ENCODE measurements around the gene ZNHIT6. TPM values are rescaled to one million over a fixed set of nuclear protein-coding genes. Genes with fewer than 3 reads are reported as not detected.
A peak's percentile ranks its signal among the peaks of the same experiment; 100 is the strongest.

The ZNHIT6 gene
- polyA plus RNA-seq, 3 donors, result 27.3 to 27.7 (median 27.7) TPM

DNA sequence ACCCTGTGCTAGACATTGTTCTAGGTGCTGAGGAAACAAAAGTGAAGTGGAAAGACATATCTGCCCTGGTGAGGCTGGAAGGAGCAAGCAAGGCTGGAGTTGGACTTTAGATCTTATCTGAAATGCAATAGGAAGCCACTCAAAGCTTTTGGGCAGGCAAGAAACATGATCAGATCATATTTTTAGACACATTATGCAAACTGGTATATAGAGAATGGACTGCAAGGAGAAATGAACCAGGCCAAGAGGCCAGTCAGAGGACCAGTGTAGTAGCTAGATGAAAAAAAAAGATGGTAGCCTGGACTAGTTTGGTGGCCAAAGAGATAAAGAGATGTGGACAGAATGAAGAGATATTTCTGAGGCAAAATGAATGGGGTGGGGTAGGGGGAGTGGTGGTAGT is 81.4 kb downstream of the ZNHIT6 start:
- DNase-seq, result no peak

- no peak for DNase-seq
These were observed 83.9 kb downstream of the ZNHIT6 start for GRCh38 chr1:85624361-85624760.

DNA sequence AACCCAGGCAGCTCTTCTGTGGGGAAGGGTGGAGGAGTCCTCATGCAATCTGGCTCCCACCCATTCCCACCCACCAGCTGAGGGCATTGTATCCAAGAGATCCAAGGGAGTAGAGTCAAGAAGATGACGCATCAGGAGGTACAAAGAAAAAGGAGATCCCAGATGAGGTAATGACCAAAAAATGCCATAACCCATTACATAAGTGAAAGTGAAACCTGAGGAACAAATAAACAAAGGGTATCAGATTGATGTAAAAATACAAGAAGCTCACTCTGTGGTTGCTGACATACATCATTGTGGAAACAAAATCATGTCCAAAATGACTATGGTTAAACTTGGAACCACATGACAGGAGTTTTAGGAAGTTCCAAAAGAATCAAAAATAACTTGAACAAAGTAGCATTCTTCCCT is 85.2 kb downstream of the ZNHIT6 start:
- no peak for DNase-seq

DNA sequence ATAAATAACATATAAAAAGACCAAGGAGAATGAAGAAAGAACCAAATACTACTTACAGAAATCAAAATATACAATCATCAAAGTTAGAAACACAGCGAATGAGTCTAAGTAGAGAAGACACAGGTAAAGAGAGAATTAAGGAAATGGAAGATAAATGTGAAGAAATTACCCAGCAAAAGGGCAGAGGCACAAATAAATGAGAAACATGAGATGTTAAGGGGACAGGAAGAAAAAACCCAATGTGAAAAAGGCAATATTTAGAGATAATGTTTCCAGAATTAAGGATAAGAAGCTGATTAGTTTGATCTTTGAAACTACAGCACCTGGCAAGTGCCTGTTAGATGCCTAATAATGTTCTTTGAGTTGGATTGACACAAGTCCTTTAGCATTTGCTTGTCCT is 86.8 kb downstream of the ZNHIT6 start:
- no peak for DNase-seq

DNA sequence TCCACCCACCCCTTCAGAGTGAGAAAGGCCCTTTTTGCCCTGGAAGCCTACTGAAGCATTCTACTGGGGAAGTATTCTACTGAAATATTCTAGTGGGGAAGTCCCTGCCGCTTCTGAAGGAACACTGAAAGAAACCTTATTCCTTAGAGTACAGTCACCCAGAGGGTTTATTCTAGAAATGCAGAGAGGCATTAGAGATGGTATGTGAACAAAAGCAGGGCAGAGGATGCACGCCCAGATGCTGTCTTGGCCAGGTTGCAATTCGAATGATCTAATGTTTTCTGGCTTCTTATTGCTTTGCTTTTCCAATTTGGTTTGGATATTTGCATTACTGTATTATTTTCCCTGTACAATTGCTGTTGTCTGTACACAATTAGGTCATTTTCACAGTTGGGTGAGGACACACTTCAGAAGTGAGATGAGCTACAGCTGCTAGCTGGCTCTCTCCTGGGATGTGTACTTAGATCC is 90.6 kb downstream of the ZNHIT6 start:
- no peak for DNase-seq

DNA sequence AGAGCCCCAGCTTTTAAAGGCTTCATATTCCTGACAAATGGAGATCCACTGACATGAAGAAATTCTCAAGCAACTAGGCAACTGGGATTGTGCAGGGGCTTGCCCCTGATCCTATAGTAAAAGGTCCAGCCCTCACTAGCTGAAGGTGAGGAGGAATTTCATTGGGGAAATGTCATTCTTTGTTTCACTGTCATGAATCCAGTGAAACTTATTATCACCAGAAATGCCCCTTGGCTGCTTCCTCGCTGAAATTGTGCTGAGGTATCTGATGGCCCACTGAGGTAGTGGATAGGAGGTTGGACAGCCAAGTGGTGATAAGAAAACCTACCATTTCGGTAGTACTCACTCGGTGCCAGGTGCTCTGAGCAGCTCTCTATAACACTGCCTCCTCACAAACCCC is 91.5 kb downstream of the ZNHIT6 start:
- no peak for DNase-seq

- no peak for DNase-seq
These were observed 91.9 kb downstream of the ZNHIT6 start for GRCh38 chr1:85616364-85616705.

DNA sequence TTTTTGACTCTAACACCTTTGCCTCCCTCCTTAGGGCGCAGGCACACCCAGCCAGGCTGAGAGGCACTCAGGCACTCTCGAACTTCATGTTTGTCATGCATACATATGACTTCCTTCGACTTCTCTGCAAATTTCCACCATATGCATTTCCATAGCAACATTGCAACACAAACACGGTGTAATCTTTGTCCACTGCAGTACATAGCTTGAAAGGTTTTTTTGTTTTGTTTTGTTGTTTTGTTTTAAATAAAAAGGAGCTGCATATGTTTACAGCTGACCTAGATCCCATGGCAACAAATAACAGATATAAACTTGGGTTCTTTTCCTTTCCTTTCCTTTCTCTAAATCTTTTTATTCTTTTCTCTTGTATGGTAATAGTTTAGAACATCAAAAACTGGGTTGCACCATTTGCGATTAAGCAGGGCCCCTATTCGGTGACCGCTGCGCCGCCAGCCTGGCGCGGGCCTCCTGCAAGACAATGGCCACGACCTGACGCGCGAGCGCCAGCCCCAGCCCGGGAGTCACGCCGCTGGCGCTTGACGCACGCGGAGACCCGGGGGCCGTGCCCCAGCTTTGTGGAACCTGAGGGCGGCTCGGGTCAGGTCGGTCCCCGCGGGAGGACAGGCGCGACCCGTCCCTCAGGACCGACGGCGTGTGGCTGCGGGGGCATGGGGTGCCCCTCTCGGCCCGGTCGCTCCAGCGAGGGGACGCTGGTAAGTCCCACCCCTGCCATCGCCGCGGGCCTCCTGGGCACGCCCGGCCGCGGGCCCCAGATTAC is 92.5 kb downstream of the ZNHIT6 start:
- DNase-seq, result no peak

GRCh38 chr1:85612704-85613361 is 95.4 kb downstream of the ZNHIT6 start:
- peak; percentile 31 for DNase-seq

- no peak for DNase-seq
These were observed 96.4 kb downstream of the ZNHIT6 start for GRCh38 chr1:85611856-85612255.

DNA sequence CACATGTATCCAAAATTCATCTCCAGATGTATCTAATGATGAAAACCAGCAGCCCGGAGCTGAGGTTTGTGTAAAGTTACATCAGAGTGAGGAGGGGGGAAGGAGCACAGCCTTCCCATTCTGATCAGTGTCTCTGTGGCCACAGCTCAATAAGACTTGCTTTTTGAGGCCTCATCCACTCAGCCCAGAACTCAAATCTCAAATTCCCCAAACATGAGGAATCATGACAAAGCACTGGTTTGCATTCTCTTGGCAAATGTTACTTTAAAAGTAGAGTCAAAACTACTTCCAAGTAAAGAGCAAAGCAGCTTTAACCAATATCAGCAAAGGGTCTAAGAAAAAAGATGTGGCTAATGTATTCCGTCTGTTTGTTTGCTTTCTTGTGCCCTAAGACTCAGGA is 96.8 kb downstream of the ZNHIT6 start:
- no peak for DNase-seq

- no peak for DNase-seq
These were observed 98.3 kb downstream of the ZNHIT6 start for GRCh38 chr1:85609976-85610375.

GRCh38 chr1:85608851-85609250 is 99.4 kb downstream of the ZNHIT6 start:
- no peak for DNase-seq

DNA sequence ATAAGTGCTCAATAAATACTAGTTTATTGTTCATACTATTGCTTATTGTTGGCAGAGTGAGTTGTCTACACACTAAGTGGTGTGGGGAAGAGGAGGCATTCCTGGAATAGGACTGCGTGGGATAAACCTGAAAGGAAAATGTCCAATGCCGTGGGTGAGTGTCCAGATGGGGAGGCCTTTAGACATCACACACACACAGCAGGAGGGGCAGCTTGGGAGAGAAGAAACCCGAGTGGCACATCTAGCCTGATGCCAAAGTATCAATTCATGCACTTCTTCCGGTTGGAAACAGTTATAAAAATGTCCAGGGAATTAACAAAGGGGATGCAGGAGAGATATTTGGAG is 100.3 kb downstream of the ZNHIT6 start:
- DNase-seq, result no peak

DNA sequence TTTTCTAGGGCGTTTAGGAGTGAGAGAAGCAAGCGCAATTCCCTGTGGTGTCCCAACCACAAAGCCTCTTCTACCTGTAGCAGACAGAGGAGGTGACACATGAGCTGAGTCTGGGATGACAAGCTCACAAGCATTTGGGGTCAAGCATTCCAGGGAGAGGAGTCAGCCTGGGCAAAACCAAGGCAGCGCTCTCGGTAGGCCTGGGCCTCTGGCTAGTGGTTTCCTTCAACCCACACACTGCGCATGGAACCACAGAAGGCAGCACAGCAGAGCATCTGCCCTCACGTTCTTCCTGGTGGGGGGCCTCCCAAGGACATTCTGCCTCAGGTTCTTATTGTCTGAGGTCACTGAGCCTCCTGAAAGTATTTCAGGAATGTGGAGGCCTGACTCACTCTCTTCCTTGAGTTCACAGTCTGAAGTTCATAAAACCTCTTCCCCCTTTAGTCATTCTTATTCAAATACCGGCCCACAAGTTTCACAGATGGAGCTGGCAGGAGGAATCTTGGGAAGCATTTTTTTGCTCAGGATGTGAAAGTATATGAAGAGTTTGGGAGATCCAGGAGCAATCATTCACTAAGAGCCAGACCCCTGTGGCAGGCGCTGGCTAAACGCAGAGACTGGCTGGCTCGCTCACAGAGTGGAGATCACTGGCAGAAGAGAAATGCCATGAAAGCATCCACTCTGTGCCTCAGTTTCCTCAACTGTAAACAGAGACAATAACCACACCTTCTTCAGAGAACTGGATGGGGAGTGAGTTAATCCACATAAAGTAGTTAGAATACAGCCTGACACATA is 100.9 kb downstream of the ZNHIT6 start:
- peak; percentile 57 for DNase-seq

GRCh38 chr1:85606414-85606800 is 101.8 kb downstream of the ZNHIT6 start:
- DNase-seq, result no peak

- no peak for DNase-seq
These were observed 102.5 kb downstream of the ZNHIT6 start for GRCh38 chr1:85605484-85606413.

GRCh38 chr1:85604298-85604997 is 103.8 kb downstream of the ZNHIT6 start:
- DNase-seq, result no peak

DNA sequence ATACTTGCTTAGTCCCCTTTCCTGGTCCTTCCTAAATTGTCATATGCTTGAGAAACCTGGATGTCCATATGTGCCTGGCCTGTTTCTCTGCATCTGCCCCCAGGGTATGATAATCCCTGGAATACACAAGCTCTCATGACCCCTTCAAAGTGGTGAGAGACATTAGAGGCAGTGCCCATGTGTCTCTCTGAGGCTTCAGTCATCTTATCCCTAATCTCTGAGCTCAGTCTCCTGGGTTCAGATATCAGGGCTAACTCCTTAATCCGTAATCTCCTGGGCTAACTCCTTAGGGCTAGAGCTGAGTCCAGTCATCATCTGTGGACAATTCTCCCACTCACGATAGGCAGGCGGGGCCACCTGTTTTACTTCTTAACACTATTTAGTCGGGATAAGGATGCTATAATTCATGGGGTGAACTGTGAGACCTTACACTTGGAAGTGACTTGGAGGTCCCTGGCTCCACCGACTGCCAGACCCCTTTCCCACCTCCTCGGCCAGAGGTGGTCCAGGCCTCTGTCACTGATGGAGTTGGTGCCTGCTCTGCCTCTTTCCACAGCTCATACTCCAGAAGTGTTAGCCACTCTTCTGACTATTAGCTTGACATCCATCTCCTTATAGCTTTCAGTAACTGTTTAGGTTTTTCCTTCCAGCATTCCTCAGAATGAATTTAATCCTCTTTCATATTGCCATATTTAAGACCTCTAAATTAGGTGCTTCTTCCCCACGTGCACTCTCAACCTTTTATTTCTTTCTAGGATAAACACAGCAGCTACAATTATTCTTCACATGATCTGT is 105.0 kb downstream of the ZNHIT6 start:
- no peak for DNase-seq

DNA sequence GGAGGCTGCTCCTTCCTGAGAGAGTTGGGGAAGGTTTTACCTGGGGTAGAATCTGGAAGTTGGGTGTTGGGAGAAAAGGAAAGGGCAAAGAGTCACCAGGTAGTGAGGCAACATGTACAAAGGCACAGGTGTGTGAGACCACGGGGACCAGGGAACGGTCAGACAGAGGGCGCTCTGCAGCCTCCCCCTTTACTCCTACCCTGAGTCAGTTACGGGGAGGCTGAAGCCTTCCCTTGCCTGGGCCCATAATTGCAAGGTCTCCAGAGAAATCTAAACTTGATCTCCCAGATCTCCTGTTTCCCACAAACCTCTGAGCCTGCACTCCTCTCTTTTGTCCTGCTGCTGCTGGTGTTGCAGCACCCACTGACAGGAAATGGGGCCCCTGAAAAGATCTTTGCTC is 105.7 kb downstream of the ZNHIT6 start:
- no peak for DNase-seq

Data from renal pelvis (tissue), 4 donors.